ENCODE data around the gene EHBP1.

GRCh38 chr2:62787386-62787785 lies 81.9 kb downstream of the EHBP1 start:
- TF ChIP-seq ZNF221 (tag by site-specific recombination; IDR thresholded peaks at IDR 0.05; ENCODE audit: borderline replicate concordance) (no peak), REST (tag by site-specific recombination; IDR thresholded peaks at IDR 0.05) (no peak), CTCF (tag by site-specific recombination; IDR thresholded peaks at IDR 0.05) (no peak), ZNF785 (tag by site-specific recombination; IDR thresholded peaks at IDR 0.05) (no peak), ZNF155 (tag by site-specific recombination; IDR thresholded peaks at IDR 0.05) (no peak)
